ENCODE results near the gene LRRC4C. TPM values are rescaled to one million over a fixed set of nuclear protein-coding genes. Genes with fewer than 3 reads are reported as not detected.

The LRRC4C gene
- total and polyA plus RNA-seq, 12 donors, result 0.15 to 0.93 (median 0.40) TPM

DNA sequence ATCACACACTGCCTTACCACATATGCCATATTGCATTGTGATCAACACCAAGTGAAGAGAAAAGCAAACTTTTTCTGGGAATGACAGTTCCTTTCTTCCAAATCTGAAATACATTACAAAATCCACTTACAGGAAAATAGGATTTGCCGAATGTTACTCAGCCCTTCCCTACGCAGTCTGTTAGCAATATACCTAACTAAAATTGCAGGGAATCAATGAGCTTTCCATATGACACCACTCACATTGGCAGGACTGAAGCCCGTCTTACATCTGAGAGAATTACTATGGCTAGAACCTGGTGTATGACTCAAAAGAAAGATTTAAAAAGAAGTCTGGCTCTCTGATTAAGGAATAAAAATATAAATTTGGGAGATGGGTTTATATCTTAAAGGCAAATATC lies 136.0 kb downstream of the LRRC4C start:
- ATAC-seq (no peak), DNase-seq (no peak)
- H3K4me1 ChIP-seq, result no peaks in the 10 kb centered on the region
- TF ChIP-seq, protein P1, sequence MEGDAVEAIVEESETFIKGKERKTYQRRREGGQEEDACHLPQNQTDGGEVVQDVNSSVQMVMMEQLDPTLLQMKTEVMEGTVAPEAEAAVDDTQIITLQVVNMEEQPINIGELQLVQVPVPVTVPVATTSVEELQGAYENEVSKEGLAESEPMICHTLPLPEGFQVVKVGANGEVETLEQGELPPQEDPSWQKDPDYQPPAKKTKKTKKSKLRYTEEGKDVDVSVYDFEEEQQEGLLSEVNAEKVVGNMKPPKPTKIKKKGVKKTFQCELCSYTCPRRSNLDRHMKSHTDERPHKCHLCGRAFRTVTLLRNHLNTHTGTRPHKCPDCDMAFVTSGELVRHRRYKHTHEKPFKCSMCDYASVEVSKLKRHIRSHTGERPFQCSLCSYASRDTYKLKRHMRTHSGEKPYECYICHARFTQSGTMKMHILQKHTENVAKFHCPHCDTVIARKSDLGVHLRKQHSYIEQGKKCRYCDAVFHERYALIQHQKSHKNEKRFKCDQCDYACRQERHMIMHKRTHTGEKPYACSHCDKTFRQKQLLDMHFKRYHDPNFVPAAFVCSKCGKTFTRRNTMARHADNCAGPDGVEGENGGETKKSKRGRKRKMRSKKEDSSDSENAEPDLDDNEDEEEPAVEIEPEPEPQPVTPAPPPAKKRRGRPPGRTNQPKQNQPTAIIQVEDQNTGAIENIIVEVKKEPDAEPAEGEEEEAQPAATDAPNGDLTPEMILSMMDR (IDR thresholded peaks at IDR 0.05), result no peak
- 91 to 94% methylated on average over 3 of the region's 3 CpGs for WGBS, 2 donors
- no peaks in the 10 kb centered on the region for H3K27me3 ChIP-seq
- no peaks in the 10 kb centered on the region for H3K36me3 ChIP-seq
- no peak overlapping the region for H3K4me3 ChIP-seq
- no peak overlapping the region for H3K27ac ChIP-seq
- intact Hi-C loops (cut with DNase I), result loop anchor here in 1 of 10 donors (10.0 kb wide), 1 partner anchor 61 kb away; no protein-coding TSS in a partner anchor
- H3K9me3 ChIP-seq, result peaks cover 0 to 7% (median 0%) of the 10 kb centered on the region in 11 donors

DNA sequence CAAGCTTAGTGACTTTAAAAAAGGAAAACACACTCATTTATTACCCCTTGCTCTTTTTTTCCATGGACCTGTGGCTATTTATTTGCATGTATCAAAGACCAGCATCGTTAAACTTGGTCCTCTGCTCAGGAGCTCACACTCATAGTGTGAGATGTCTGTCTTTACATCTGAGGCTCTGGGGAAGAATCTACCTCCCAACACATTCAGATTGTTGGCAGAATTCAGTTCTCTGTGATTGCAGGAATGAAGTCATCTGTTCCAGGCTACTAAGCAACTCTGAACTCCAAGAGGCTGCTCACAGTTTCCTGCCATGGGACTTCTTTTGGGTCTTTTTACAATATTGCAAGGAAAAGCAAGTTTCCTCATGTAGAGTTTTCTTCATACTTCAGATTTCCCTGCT lies 138.8 kb downstream of the LRRC4C start:
- H3K4me1 ChIP-seq, result no peaks in the 10 kb centered on the region
- no peaks in the 10 kb centered on the region for H3K36me3 ChIP-seq
- intact Hi-C loops (cut with DNase I), result loop anchor here in 1 of 10 donors (10.0 kb wide), 1 partner anchor 64 kb away; no protein-coding TSS in a partner anchor
- no peak overlapping the region for H3K4me3 ChIP-seq
- no peaks in the 10 kb centered on the region for H3K27me3 ChIP-seq
- TF ChIP-seq, protein P1 (IDR thresholded peaks at IDR 0.05), result no peak
- peaks cover 0 to 7% (median 0%) of the 10 kb centered on the region in 11 donors for H3K9me3 ChIP-seq
- WGBS, 2 donors, result 69 to 75% methylated on average over 1 of the region's 1 CpG
- DNase-seq (no peak), ATAC-seq (no peak)
- no peak overlapping the region for H3K27ac ChIP-seq

DNA sequence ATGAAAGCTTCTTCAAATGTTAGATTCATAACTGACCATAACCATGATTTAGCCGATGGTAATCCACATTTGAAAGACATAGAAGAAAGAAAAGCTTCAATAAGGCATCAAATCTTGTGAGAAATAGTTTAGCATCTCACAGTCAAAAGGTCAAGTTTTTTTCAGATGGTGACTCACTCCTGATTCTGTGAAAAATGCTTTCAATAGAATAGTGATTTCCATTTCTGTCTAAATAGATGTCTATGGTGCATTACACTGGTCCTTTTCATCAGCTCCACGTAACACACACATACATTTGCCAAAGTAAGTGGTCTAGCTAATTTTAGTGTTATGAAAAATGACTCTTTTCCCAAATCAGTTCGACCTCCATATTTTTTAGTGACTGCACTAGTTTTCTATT lies 139.2 kb downstream of the LRRC4C start:
- H3K36me3 ChIP-seq, result no peaks in the 10 kb centered on the region
- H3K4me1 ChIP-seq, result no peaks in the 10 kb centered on the region
- no peaks in the 10 kb centered on the region for H3K27me3 ChIP-seq
- peaks cover 0 to 7% (median 0%) of the 10 kb centered on the region in 11 donors for H3K9me3 ChIP-seq
- TF ChIP-seq, protein P1 (IDR thresholded peaks at IDR 0.05), result no peak
- DNase-seq (no peak), ATAC-seq (no peak)
- no peak overlapping the region for H3K27ac ChIP-seq
- WGBS, 2 donors, result 68% methylated on average over 3 of the region's 3 CpGs
- intact Hi-C loops (cut with DNase I), result loop anchor here in 1 of 10 donors (10.0 kb wide), 1 partner anchor 65 kb away; no protein-coding TSS in a partner anchor
- no peak overlapping the region for H3K4me3 ChIP-seq

DNA sequence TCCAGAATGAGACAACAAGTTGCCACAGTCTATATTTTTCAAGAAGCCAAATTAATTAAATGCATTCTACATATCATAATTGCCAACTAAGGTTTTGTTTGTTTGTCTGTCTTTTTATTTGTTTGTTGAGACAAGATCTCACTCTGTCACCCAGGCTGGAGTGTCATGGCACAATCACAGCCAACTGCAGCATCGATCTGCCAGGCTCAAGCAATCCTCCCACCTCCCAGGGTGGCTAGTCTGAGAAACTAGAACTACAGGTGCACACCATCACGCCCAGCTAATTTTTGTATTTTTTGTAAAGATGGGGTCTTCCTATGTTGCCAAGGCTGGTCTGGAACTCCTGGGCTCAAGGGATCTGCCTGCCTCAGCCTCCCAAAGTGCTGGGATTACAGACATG lies 140.0 kb downstream of the LRRC4C start:
- peaks cover 0 to 7% (median 0%) of the 10 kb centered on the region in 11 donors for H3K9me3 ChIP-seq
- H3K27me3 ChIP-seq, result no peaks in the 10 kb centered on the region
- TF ChIP-seq, protein P1 (IDR thresholded peaks at IDR 0.05), result no peak
- no peak for DNase-seq
- no peak overlapping the region for H3K4me3 ChIP-seq
- no peak for ATAC-seq
- H3K4me1 ChIP-seq, result no peaks in the 10 kb centered on the region
- H3K36me3 ChIP-seq, result no peaks in the 10 kb centered on the region
- no peak overlapping the region for H3K27ac ChIP-seq
- intact Hi-C loops (cut with DNase I), result loop anchor here in 1 of 10 donors (10.0 kb wide), 1 partner anchor 985 kb away; no protein-coding TSS in a partner anchor
- 73 to 93% methylated on average over 2 of the region's 2 CpGs for WGBS, 2 donors
